ENCODE data around the gene MUC3A. TPM values are rescaled to one million over a fixed set of nuclear protein-coding genes. Genes with fewer than 3 reads are reported as not detected.
A peak's percentile ranks its signal among the peaks of the same experiment; 100 is the strongest.

Gene MUC3A
- total and polyA plus RNA-seq, 2 of the 8 experiments (the other 6 are each of a cell fraction or from before 2014, with no cell fraction given): 15.4 to 43.9 TPM

DNA sequence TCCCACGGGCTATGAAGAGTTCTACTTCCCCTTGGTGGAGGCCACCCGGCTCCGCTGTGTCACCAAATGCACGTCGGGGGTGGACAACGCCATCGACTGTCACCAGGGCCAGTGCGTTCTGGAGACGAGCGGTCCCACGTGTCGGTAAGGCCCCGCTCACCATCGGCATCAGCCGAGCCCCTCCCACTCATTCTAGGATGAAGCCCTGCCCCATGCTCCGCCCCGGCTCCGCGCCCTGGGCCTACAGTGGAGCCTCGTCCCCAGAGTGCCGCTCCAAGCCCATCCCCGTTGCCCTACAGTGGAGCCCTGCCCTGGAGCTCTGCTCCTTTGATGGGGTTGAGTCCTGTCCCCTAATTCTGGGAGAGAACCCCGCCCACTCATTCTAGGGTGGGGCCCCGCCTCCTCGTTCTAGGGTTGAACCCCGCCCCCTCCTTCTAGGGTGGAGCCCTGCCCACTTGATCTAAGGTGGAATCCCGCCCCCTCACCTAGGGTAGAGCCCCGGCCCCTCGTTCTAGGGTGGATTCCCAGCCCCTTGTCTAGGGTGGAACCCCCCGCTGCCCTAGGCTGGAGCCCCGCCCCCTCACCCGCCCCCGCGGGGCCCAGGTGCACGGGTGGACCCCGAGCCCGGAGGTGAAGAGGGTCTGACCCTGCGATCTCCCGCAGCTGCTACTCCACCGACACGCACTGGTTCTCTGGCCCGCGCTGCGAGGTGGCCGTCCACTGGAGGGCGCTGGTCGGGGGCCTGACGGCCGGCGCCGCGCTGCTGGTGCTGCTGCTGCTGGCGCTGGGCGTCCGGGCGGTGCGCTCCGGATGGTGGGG lies 16.6 kb downstream of the MUC3A start:
- Histone ChIP-seq H2BK20ac (ENCODE audit: low read length) (no peak overlapping the region), H3K56ac (replicated peaks; ENCODE audit: insufficient read length, low read depth, low read length) (peak overlapping the region; percentile 43), H2BK15ac (ENCODE audit: low read length) (peak overlapping the region; percentile 81; the same call in 1 of the 2 replicates), H3K4ac (replicated peaks; ENCODE audit: insufficient read length, low read depth, low read length) (no peak overlapping the region), H3K9me3 (ENCODE audit: insufficient read depth in 2 of 2, low read depth in 1 of 2, low read length in 1 of 2) (no peaks in the 10 kb centered on the region), H3K79me2 (ENCODE audit: control insufficient read depth in 1 of 2, insufficient read depth in 2 of 2, low read length in 2 of 2) (no peaks in the 10 kb centered on the region), H2AFZ (ENCODE audit: low read length) (peak overlapping the region; percentile 64; the same call in 1 of the 2 replicates), H3K14ac (ENCODE audit: insufficient read length) (no peak overlapping the region), H3K23me2 (ENCODE audit: low read depth, low read length) (peaks cover 9% of the 10 kb centered on the region; the same call in 1 of the 2 replicates), H3K23ac (ENCODE audit: insufficient read length) (no peak overlapping the region), H3K27me3 (replicated peaks in 1 of 4; ENCODE audit: control insufficient read depth in 3 of 4, extremely low read depth in 1 of 4, insufficient read depth in 3 of 4, low read length in 3 of 4) (peaks cover 3 to 18% (median 14%) of the 10 kb centered on the region in 4 experiments), H4K5ac (ENCODE audit: insufficient read length, low read depth, low read length) (no peak overlapping the region), H4K20me1 (replicated peaks in 1 of 2; ENCODE audit: control insufficient read depth in 1 of 2, insufficient read depth in 2 of 2, low read length in 2 of 2) (peaks cover 2 to 7% of the 10 kb centered on the region in 2 experiments), H2BK12ac (ENCODE audit: low read depth, low read length) (no peak overlapping the region), H3K36me3 (ENCODE audit: control insufficient read depth in 2 of 4, insufficient read depth in 4 of 4, low read length in 3 of 4) (no peaks in the 10 kb centered on the region), H2BK5ac (ENCODE audit: low read depth, low read length) (peak overlapping the region; percentile 91; the same call in 1 of the 2 replicates), H3K9ac (replicated peaks in 1 of 4; ENCODE audit: extremely low read depth in 1 of 4, low read depth in 3 of 4, low read length in 3 of 4) (peak overlapping the region in 1 of 4 experiments; percentile 20; a peak in 2 of 7 replicates), H3K27ac (ENCODE audit: low read depth, low read length) (no peak overlapping the region), H4K8ac (ENCODE audit: extremely low read depth, insufficient read depth, low read length) (peak overlapping the region; percentile 76; the same call in 1 of the 2 replicates), H3K4me3 (ENCODE audit: extremely low read depth in 1 of 4, insufficient read depth in 2 of 4, low read depth in 3 of 4, low read length in 4 of 4) (peak overlapping the region; percentile 36 to 79 (median 60)), H3K4me1 (replicated peaks in 1 of 4; ENCODE audit: control insufficient read depth in 3 of 4, insufficient read depth in 4 of 4, low read length in 3 of 4) (peaks cover 4 to 32% (median 26%) of the 10 kb centered on the region in 4 experiments), H3K18ac (ENCODE audit: extremely low read depth, low read length) (peak overlapping the region; percentile 79), H4K91ac (replicated peaks; ENCODE audit: insufficient read length, low read length) (peak overlapping the region; percentile 50), H2AK5ac (ENCODE audit: low read depth, low read length) (no peak overlapping the region), H2BK120ac (replicated peaks; ENCODE audit: low read depth, low read length) (no peak overlapping the region), H3K4me2 (ENCODE audit: insufficient read depth in 1 of 2, low read depth in 2 of 2, low read length in 2 of 2) (peak overlapping the region; percentile 65 to 88), H3K79me1 (ENCODE audit: low read depth, low read length) (no peaks in the 10 kb centered on the region)
- ChIA-PET POLR2A (ENCODE audit: partially characterized antibody) (interaction anchor here (0.8 to 2.6 kb wide), 4 partner anchors 11 to 75 kb away, joined by 3 to 15 read pairs (median 7); partner anchors contain the start of gene UFSP1), CTCF (ENCODE audit: partially characterized antibody) (interaction anchor here (0.6 to 1.7 kb wide), 20 partner anchors 8 to 179 kb away, joined by 3 to 11 read pairs (median 4); partner anchors contain the start of genes MUC17 and MUC3A)
- DNase-seq (ENCODE audit: low read depth in 1 of 2, low spot score in 2 of 2) (peak; percentile 97 to 100), FAIRE-seq (no peak)
- 2% methylated on average over 56 of the region's 58 CpGs; no CpG with 5 or more reads in 1 of the 2 experiments for WGBS, 2 experiments (ENCODE audit: extremely low coverage in 1 of 2, insufficient coverage in 1 of 2, insufficient read length in 1 of 2, insufficient replicate concordance in 2 of 2, low coverage in 1 of 2, low lambda C conversion rate in 2 of 2, missing lambda C conversion rate in 1 of 2)
- peak; percentile 92 for TF ChIP-seq BACH1 (IDR thresholded peaks at IDR 0.05; ENCODE audit: low read length)
- TF ChIP-seq ATF3 (IDR thresholded peaks at IDR 0.05; ENCODE audit: insufficient read depth, low read depth, low read length): 0 out of 2 replicates have a peak, but pooled peaks have one; percentile 10
- 0 out of 2 replicates have a peak, but pooled peaks have one; percentile 12 for TF ChIP-seq GABPA (IDR thresholded peaks at IDR 0.05; ENCODE audit: borderline replicate concordance, insufficient read depth, low read length)
- TF ChIP-seq, protein P1, sequence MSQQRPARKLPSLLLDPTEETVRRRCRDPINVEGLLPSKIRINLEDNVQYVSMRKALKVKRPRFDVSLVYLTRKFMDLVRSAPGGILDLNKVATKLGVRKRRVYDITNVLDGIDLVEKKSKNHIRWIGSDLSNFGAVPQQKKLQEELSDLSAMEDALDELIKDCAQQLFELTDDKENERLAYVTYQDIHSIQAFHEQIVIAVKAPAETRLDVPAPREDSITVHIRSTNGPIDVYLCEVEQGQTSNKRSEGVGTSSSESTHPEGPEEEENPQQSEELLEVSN (IDR thresholded peaks at IDR 0.05): peak; percentile 88
- peak; percentile 50; the same call in 1 of the 2 replicates for TF ChIP-seq TBP (IDR thresholded peaks at IDR 0.05; ENCODE audit: low read depth, low read length)
- no peak for TF ChIP-seq RNF2 (IDR thresholded peaks at IDR 0.05; ENCODE audit: borderline replicate concordance, low read depth, low read length, missing control alignments, poor library complexity, severe bottlenecking)
- TF ChIP-seq HDAC6 (IDR thresholded peaks at IDR 0.05; ENCODE audit: low read depth, low read length): no peak

Data from H1 (cell line).